Measurements from ENCODE around the gene CAPRIN2. TPM values are rescaled to one million over a fixed set of nuclear protein-coding genes. Genes with fewer than 3 reads are reported as not detected.

Gene CAPRIN2
- total and polyA plus RNA-seq, 2 experiments from 2014 or later: 26.0 to 38.4 TPM

DNA sequence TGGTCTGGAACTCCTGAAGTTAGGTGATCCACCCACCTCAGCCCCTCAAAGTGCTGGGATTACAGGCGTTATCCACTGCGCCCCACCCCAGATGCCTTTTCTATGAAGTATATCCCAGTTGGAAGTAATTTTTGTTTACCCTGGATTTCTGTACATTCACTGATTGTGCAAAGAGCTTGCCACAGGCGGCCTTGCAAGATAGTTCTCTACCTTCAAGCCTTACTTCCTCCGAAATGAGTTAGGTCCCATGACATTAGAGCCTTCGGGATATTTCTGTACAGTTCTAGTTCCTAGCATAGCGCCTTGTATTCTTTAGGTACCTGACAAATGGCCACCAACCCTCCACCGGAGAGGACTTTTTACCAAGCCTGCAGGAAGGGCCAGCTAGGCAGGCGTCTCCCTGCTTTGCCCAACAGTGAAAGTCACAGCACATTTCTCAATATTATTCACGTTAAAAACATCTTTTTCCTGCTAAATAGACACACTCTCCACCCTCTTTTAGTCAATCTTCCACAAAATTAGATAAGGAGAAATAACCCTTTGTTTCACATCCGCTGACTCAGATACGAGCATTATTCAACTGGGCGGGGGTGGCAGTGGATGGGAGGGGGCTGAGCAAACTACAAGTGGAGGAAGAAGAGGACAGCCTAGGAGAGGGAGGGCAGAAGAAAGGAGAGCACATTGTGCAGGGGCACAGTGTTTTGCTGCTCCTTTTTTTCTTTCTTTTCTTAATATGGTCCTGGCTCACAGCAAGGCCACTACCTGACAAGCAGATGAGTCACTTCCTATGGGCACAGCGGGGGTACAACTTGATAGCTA, 40.0 kb upstream of the CAPRIN2 start:
- Histone ChIP-seq H3K36me3 (no peaks in the 10 kb centered on the region), H3K4me3 (no peak overlapping the region), H3K4me1 (ENCODE audit: low read depth) (no peaks in the 10 kb centered on the region), H3K9me3 (ENCODE audit: low read depth) (no peaks in the 10 kb centered on the region), H3K27me3 (peaks cover 11% of the 10 kb centered on the region), H3K27ac (no peak overlapping the region)
- DNase-seq (ENCODE audit: low read depth in 1 of 2, low spot score in 1 of 2): peak in 1 of 2 donors; percentile 95
- TF ChIP-seq, protein P1, sequence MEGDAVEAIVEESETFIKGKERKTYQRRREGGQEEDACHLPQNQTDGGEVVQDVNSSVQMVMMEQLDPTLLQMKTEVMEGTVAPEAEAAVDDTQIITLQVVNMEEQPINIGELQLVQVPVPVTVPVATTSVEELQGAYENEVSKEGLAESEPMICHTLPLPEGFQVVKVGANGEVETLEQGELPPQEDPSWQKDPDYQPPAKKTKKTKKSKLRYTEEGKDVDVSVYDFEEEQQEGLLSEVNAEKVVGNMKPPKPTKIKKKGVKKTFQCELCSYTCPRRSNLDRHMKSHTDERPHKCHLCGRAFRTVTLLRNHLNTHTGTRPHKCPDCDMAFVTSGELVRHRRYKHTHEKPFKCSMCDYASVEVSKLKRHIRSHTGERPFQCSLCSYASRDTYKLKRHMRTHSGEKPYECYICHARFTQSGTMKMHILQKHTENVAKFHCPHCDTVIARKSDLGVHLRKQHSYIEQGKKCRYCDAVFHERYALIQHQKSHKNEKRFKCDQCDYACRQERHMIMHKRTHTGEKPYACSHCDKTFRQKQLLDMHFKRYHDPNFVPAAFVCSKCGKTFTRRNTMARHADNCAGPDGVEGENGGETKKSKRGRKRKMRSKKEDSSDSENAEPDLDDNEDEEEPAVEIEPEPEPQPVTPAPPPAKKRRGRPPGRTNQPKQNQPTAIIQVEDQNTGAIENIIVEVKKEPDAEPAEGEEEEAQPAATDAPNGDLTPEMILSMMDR (IDR thresholded peaks at IDR 0.05; ENCODE audit: low read depth, low read length): no peak

DNA sequence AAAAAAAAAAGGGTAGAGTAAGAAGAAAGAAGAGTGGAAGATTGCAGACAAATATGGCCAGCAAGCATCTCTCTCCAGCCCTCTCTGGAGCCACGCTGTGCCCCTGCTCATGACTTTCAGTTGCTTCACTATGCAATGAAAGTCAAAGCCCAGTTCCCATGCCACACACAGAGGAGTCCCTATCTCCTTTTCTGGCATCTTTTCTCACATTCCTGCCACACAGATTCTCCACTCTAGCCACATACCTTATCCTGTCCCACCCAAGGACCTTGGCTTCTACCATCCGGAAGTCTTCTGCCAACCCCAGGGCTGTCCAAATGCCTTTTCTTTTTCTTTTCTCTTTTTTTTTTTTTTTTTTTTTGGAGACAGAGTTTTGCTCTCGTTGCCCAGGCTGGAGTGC, 39.3 kb upstream of the CAPRIN2 start:
- Histone ChIP-seq H3K36me3 (no peaks in the 10 kb centered on the region), H3K27ac (no peak overlapping the region), H3K9me3 (ENCODE audit: low read depth) (no peaks in the 10 kb centered on the region), H3K27me3 (peaks cover 11% of the 10 kb centered on the region), H3K4me1 (ENCODE audit: low read depth) (no peaks in the 10 kb centered on the region), H3K4me3 (no peak overlapping the region)
- TF ChIP-seq, protein P1 (IDR thresholded peaks at IDR 0.05; ENCODE audit: low read depth, low read length): no peak
- DNase-seq (ENCODE audit: low read depth in 1 of 2, low spot score in 1 of 2): peak in 1 of 2 donors; percentile 15

DNA sequence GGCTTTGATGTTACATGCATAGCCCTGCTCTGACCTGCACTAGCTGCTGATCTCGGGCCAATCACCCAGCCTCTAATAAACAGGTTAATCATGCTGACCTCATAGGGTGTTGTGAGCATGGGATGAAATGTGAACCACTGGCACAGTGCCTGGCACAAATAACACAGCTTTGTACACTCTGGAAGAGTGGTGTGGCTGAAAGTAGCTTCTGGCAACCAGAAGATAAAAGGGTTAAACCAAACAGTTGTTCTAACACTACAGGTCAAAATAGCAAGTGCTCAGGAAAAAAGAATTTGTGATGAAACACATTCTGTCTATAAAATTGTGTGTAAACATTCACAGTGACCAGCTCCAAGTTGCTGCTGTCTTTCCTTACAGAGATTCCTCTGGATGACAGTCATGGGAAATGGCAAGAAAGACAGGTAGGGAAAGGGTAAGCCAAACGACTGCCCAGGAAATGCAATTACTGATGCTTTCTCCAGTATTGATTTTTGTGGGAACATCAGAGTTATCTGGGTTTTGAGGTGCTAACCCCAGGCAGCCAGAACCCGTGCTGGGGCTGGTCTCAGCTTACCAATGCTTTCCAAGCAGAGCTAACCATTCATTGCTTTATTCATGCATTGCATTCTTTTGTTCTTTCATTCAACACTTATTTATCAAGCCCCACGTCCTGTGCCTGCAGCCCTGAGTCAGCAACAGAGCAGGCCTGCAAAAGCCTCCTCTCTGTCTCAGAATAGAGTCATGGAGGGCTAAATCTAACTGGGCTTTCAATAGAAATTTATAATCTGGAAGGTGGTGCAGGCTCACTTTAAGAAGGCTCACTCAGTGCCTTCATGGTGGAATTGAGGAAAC, 38.1 kb upstream of the CAPRIN2 start:
- Histone ChIP-seq H3K36me3 (no peaks in the 10 kb centered on the region), H3K9me3 (ENCODE audit: low read depth) (no peaks in the 10 kb centered on the region), H3K4me1 (ENCODE audit: low read depth) (no peaks in the 10 kb centered on the region), H3K27me3 (peaks cover 11% of the 10 kb centered on the region), H3K4me3 (no peak overlapping the region), H3K27ac (no peak overlapping the region)
- TF ChIP-seq, protein P1 (IDR thresholded peaks at IDR 0.05; ENCODE audit: low read depth, low read length): no peak
- peak in 1 of 2 donors; percentile 63 for DNase-seq (ENCODE audit: low read depth in 1 of 2, low spot score in 1 of 2)

DNA sequence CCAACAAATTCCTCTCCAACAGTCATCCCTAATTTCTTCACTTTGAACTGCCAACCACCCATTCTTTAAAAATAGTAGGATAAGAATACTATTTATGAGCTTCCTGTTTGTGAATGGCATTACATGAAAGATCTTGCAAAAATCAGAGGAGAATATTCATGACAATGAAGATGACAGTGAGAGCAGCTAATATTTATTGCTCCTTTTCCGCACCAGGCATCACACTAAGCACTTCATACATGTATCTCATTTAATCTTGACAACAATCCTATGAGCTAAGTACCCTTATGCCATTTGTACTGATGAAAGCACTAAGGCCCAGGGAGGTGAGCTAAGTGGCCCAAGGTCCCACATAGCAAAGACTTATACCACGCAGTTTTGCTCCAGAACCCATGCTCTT, 37.3 kb upstream of the CAPRIN2 start:
- H3K4me1 ChIP-seq (ENCODE audit: low read depth): no peaks in the 10 kb centered on the region
- H3K27me3 ChIP-seq: peaks cover 10% of the 10 kb centered on the region
- no peak overlapping the region for H3K4me3 ChIP-seq
- TF ChIP-seq, protein P1 (IDR thresholded peaks at IDR 0.05; ENCODE audit: low read depth, low read length): no peak
- no peaks in the 10 kb centered on the region for H3K36me3 ChIP-seq
- no peak overlapping the region for H3K27ac ChIP-seq
- no peak for DNase-seq (ENCODE audit: low read depth in 1 of 2, low spot score in 1 of 2)
- H3K9me3 ChIP-seq (ENCODE audit: low read depth): no peaks in the 10 kb centered on the region

DNA sequence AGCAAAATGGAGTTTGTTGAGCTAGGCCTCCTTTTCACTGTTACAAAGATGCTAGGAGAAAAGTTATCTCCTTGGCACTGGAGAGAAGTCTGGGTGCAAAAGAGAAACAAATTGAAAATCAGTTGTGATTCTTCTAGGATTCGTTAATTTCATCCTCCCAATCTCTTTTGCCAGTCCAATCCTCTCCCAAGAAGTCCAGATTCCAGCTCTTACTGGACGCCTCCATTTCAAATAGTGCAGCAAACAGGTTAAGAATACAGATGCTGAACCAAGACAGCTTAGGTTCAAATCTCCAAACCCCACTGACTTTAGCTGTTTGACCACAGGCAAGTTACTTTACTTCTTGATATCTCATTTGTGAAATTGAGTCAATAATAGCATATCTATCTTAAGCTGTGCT, 34.0 kb upstream of the CAPRIN2 start:
- no peak overlapping the region for H3K27ac ChIP-seq
- no peaks in the 10 kb centered on the region for H3K4me1 ChIP-seq (ENCODE audit: low read depth)
- TF ChIP-seq, protein P1 (IDR thresholded peaks at IDR 0.05; ENCODE audit: low read depth, low read length): no peak
- no peak for DNase-seq (ENCODE audit: low read depth in 1 of 2, low spot score in 1 of 2)
- H3K36me3 ChIP-seq: no peaks in the 10 kb centered on the region
- no peaks in the 10 kb centered on the region for H3K27me3 ChIP-seq
- H3K4me3 ChIP-seq: no peak overlapping the region
- no peaks in the 10 kb centered on the region for H3K9me3 ChIP-seq (ENCODE audit: low read depth)

Data from cardiac muscle cell (in vitro differentiated cells and primary cell).